Osteoblast (primary cell): ENCODE results near the gene ADAM29. TPM values are rescaled to one million over a fixed set of nuclear protein-coding genes. Genes with fewer than 3 reads are reported as not detected.
"Not testable (repeated sequence)": the region's sequence is repeated elsewhere in the genome, so short reads cannot be mapped to it uniquely, and the experiment has no call there.

Source experiments
- DNase-seq: peaks from one replicate; pipeline ENCODE4 v3.0.0; 2011; ENCODE audit warnings: low spot score, mixed read lengths; ENCODE audit not compliant: insufficient read length; ENCODE audit errors: missing footprints
- H2AFZ ChIP-seq: 2 replicates; pipeline ENCODE4 v1.6.0; 2011; ENCODE audit warnings: mild to moderate bottlenecking, low read length
- H3K27ac ChIP-seq: 2 replicates; pipeline ENCODE4 v1.5.1; 2011; ENCODE audit warnings: mild to moderate bottlenecking, low read depth, low read length, moderate library complexity
- H3K27me3 ChIP-seq: 2 replicates; pipeline ENCODE4 v1.6.0; 2012; ENCODE audit warnings: mild to moderate bottlenecking, control low read depth, inconsistent platforms, low read length, moderate library complexity; ENCODE audit not compliant: insufficient read depth
- H3K36me3 ChIP-seq: 2 replicates; pipeline ENCODE4 v1.5.1; 2011; ENCODE audit warnings: mild to moderate bottlenecking, low read length, control low read depth, moderate library complexity; ENCODE audit not compliant: insufficient read depth
- H3K4me1 ChIP-seq: 2 replicates; pipeline ENCODE4 v1.5.1; 2011; ENCODE audit warnings: mild to moderate bottlenecking, low read length, control low read depth, moderate library complexity; ENCODE audit not compliant: insufficient read depth
- H3K4me2 ChIP-seq: 2 replicates; pipeline ENCODE4 v1.6.0; 2011; ENCODE audit warnings: mild to moderate bottlenecking, low read length; ENCODE audit not compliant: insufficient read depth
- H3K4me3 ChIP-seq: fragments of 200-600 bp; sonication (generic); 3 replicates; pipeline ENCODE4 v1.5.1; 2012; ENCODE audit warnings: mild to moderate bottlenecking, low read length, inconsistent platforms; ENCODE audit not compliant: insufficient read depth
- H3K79me2 ChIP-seq: 2 replicates; pipeline ENCODE4 v1.6.0; 2012; ENCODE audit warnings: mild to moderate bottlenecking, low read length, control low read depth, inconsistent platforms; ENCODE audit not compliant: insufficient read depth
- H3K9me3 ChIP-seq: 2 replicates; pipeline ENCODE4 v1.5.1; 2011; ENCODE audit warnings: low read depth, low read length, control low read depth
- H4K20me1 ChIP-seq: 2 replicates; pipeline ENCODE4 v1.6.0; 2012; ENCODE audit warnings: mild to moderate bottlenecking, low read length, control low read depth; ENCODE audit not compliant: insufficient read depth
- CTCF ChIP-seq: IDR thresholded peaks from 2 replicates; pipeline ENCODE4 v1.5.1; 2011; ENCODE audit warnings: mild to moderate bottlenecking, low read depth, low read length, moderate library complexity; ENCODE audit errors: extremely low read depth
- total RNA-seq: library from RNA; depleted of rRNA; stranded (reverse); fragments of >200 nt; gene quantifications from 2 replicates; pipeline ENCODE4 v1.2.3, GENCODE V29; 2012

ADAM29 gene
- total RNA-seq, 1 donor: not detected

- Histone ChIP-seq H2AFZ (no peak overlapping the region), H3K4me1 (no peaks in the 10 kb centered on the region), H3K27me3 (no peaks in the 10 kb centered on the region), H3K27ac (no peak overlapping the region), H3K36me3 (no peaks in the 10 kb centered on the region), H4K20me1 (no peaks in the 10 kb centered on the region), H3K4me2 (no peak overlapping the region), H3K4me3 (no peak overlapping the region), H3K9me3 (no peaks in the 10 kb centered on the region), H3K79me2 (no peaks in the 10 kb centered on the region)
- no peak for DNase-seq
- TF ChIP-seq CTCF: no peak
Observed at GRCh38 chr4:174993916-174994315, 75.8 kb downstream of the ADAM29 start.

- Histone ChIP-seq H3K4me1 (no peaks in the 10 kb centered on the region), H3K4me2 (no peak overlapping the region), H3K4me3 (no peak overlapping the region), H3K79me2 (no peaks in the 10 kb centered on the region), H3K36me3 (no peaks in the 10 kb centered on the region), H2AFZ (no peak overlapping the region), H3K27ac (no peak overlapping the region), H3K9me3 (no peaks in the 10 kb centered on the region), H4K20me1 (no peaks in the 10 kb centered on the region), H3K27me3 (no peaks in the 10 kb centered on the region)
- TF ChIP-seq CTCF: no peak
- DNase-seq: no peak
Observed at GRCh38 chr4:174996079-174996478, 77.9 kb downstream of the ADAM29 start.

GRCh38 chr4:174999407-174999806, 81.2 kb downstream of the ADAM29 start:
- TF ChIP-seq CTCF: no peak
- no peak overlapping the region for H3K27ac ChIP-seq
- H3K4me1 ChIP-seq: no peaks in the 10 kb centered on the region
- H3K4me3 ChIP-seq: no peak overlapping the region
- H4K20me1 ChIP-seq: no peaks in the 10 kb centered on the region
- no peaks in the 10 kb centered on the region for H3K36me3 ChIP-seq
- H3K9me3 ChIP-seq: no peaks in the 10 kb centered on the region
- no peaks in the 10 kb centered on the region for H3K79me2 ChIP-seq
- H3K27me3 ChIP-seq: no peaks in the 10 kb centered on the region
- DNase-seq: no peak
- no peak overlapping the region for H2AFZ ChIP-seq
- H3K4me2 ChIP-seq: no peak overlapping the region

- no peak for TF ChIP-seq CTCF
- H3K9me3 ChIP-seq: no peaks in the 10 kb centered on the region
- H3K79me2 ChIP-seq: no peaks in the 10 kb centered on the region
- no peaks in the 10 kb centered on the region for H4K20me1 ChIP-seq
- no peak overlapping the region for H3K27ac ChIP-seq
- no peak overlapping the region for H2AFZ ChIP-seq
- H3K36me3 ChIP-seq: no peaks in the 10 kb centered on the region
- no peaks in the 10 kb centered on the region for H3K27me3 ChIP-seq
- no peak overlapping the region for H3K4me2 ChIP-seq
- H3K4me3 ChIP-seq: no peak overlapping the region
- no peak for DNase-seq
- no peaks in the 10 kb centered on the region for H3K4me1 ChIP-seq
Observed at GRCh38 chr4:175017751-175018150, 99.6 kb downstream of the ADAM29 start.

GRCh38 chr4:175019447-175019846, 101.3 kb downstream of the ADAM29 start:
- not testable (repeated sequence) for H2AFZ ChIP-seq, H3K79me2 ChIP-seq, DNase-seq, H3K4me1 ChIP-seq, H3K4me2 ChIP-seq, H4K20me1 ChIP-seq, H3K27ac ChIP-seq, H3K36me3 ChIP-seq, H3K9me3 ChIP-seq, H3K27me3 ChIP-seq, H3K4me3 ChIP-seq
